ENCODE results near the gene ANKRD12.

Gene ANKRD12

DNA sequence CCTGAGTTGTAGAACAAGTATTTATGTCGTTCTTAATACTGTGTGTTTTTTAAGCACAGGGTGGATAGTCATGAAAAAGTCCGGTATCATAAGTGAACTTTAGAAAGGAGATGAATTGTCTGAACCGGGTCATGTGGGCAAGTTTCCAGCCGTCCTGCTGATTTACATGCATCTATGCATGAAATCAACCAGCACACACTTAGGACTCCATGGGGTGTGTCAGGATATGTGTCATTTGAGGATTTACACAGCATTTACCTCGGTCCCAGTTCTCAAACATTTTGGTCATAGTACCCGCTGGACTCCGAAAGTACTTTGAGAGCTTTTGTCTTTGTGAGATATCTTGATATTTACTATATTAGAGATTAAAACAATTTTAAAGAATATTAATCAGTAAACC is 150.5 kb downstream of the ANKRD12 start:
- Histone ChIP-seq H3K4me2 (ENCODE audit: low read depth, low read length, poor library complexity, severe bottlenecking) (no peak overlapping the region), H3F3A (ENCODE audit: insufficient read depth) (no peaks in the 10 kb centered on the region), H3K27ac (ENCODE audit: low read depth, low read length) (no peak overlapping the region), H3K36me3 (ENCODE audit: low read length) (no peaks in the 10 kb centered on the region), H4K20me1 (ENCODE audit: low read depth, low read length) (no peaks in the 10 kb centered on the region), H3K4me3 (ENCODE audit: insufficient read depth, low read length, poor library complexity, severe bottlenecking) (no peak overlapping the region), H3K9me3 (ENCODE audit: insufficient read depth, low read length) (no peaks in the 10 kb centered on the region), H3K27me3 (ENCODE audit: low read length) (no peaks in the 10 kb centered on the region), H3K79me2 (ENCODE audit: insufficient read depth, low read length) (no peaks in the 10 kb centered on the region), H3K9me2 (replicated peaks; ENCODE audit: insufficient read depth, low read length) (no peaks in the 10 kb centered on the region), H2AFZ (ENCODE audit: low read depth, low read length, severe bottlenecking) (no peak overlapping the region), H3K9ac (ENCODE audit: low read length) (no peak overlapping the region)
- TF ChIP-seq CTCF (IDR thresholded peaks at IDR 0.05; ENCODE audit: insufficient read depth, low read length, poor library complexity, severe bottlenecking) (no peak), EZH2phosphoT487 (conservative IDR thresholded peaks at IDR 0.05; ENCODE audit: low read length) (no peak)

GRCh38 chr18:9289698-9290097 is 153.1 kb downstream of the ANKRD12 start:
- H3K4me2 ChIP-seq (ENCODE audit: low read depth, low read length, poor library complexity, severe bottlenecking) = no peak overlapping the region
- H3K79me2 ChIP-seq (ENCODE audit: insufficient read depth, low read length) = no peaks in the 10 kb centered on the region
- H3K27ac ChIP-seq (ENCODE audit: low read depth, low read length) = no peak overlapping the region
- H3K9me3 ChIP-seq (ENCODE audit: insufficient read depth, low read length) = no peaks in the 10 kb centered on the region
- H3K4me3 ChIP-seq (ENCODE audit: insufficient read depth, low read length, poor library complexity, severe bottlenecking) = no peak overlapping the region
- H3K27me3 ChIP-seq (ENCODE audit: low read length) = no peaks in the 10 kb centered on the region
- no peaks in the 10 kb centered on the region for H3F3A ChIP-seq (ENCODE audit: insufficient read depth)
- no peak for TF ChIP-seq CTCF (IDR thresholded peaks at IDR 0.05; ENCODE audit: insufficient read depth, low read length, poor library complexity, severe bottlenecking)
- TF ChIP-seq EZH2phosphoT487 (conservative IDR thresholded peaks at IDR 0.05; ENCODE audit: low read length) = no peak
- no peaks in the 10 kb centered on the region for H4K20me1 ChIP-seq (ENCODE audit: low read depth, low read length)
- no peak overlapping the region for H2AFZ ChIP-seq (ENCODE audit: low read depth, low read length, severe bottlenecking)
- no peaks in the 10 kb centered on the region for H3K36me3 ChIP-seq (ENCODE audit: low read length)
- H3K9me2 ChIP-seq (replicated peaks; ENCODE audit: insufficient read depth, low read length) = no peaks in the 10 kb centered on the region
- H3K9ac ChIP-seq (ENCODE audit: low read length) = no peak overlapping the region

GRCh38 chr18:9290156-9290555 is 153.6 kb downstream of the ANKRD12 start:
- TF ChIP-seq CTCF (IDR thresholded peaks at IDR 0.05; ENCODE audit: insufficient read depth, low read length, poor library complexity, severe bottlenecking) (no peak), EZH2phosphoT487 (conservative IDR thresholded peaks at IDR 0.05; ENCODE audit: low read length) (no peak)
- Histone ChIP-seq H3K9me2 (replicated peaks; ENCODE audit: insufficient read depth, low read length) (no peaks in the 10 kb centered on the region), H3K4me2 (ENCODE audit: low read depth, low read length, poor library complexity, severe bottlenecking) (no peak overlapping the region), H3K27ac (ENCODE audit: low read depth, low read length) (no peak overlapping the region), H4K20me1 (ENCODE audit: low read depth, low read length) (no peaks in the 10 kb centered on the region), H3F3A (ENCODE audit: insufficient read depth) (no peaks in the 10 kb centered on the region), H3K79me2 (ENCODE audit: insufficient read depth, low read length) (no peaks in the 10 kb centered on the region), H2AFZ (ENCODE audit: low read depth, low read length, severe bottlenecking) (no peak overlapping the region), H3K9ac (ENCODE audit: low read length) (no peak overlapping the region), H3K27me3 (ENCODE audit: low read length) (no peaks in the 10 kb centered on the region), H3K9me3 (ENCODE audit: insufficient read depth, low read length) (no peaks in the 10 kb centered on the region), H3K36me3 (ENCODE audit: low read length) (no peaks in the 10 kb centered on the region), H3K4me3 (ENCODE audit: insufficient read depth, low read length, poor library complexity, severe bottlenecking) (no peak overlapping the region)
